ENCODE measurements around the gene KIAA1586.
"Not testable (repeated sequence)": the region's sequence is repeated elsewhere in the genome, so short reads cannot be mapped to it uniquely, and the experiment has no call there.

Gene KIAA1586

GRCh38 chr6:57044061-57044460 lies 2.4 kb upstream of the KIAA1586 start:
- DNase-seq (ENCODE audit: low read depth in 2 of 2, low spot score in 1 of 2) = not testable (repeated sequence)

GRCh38 chr6:57044568-57044967 lies 1.9 kb upstream of the KIAA1586 start:
- DNase-seq (ENCODE audit: low read depth in 2 of 2, low spot score in 1 of 2) = no peak

DNA sequence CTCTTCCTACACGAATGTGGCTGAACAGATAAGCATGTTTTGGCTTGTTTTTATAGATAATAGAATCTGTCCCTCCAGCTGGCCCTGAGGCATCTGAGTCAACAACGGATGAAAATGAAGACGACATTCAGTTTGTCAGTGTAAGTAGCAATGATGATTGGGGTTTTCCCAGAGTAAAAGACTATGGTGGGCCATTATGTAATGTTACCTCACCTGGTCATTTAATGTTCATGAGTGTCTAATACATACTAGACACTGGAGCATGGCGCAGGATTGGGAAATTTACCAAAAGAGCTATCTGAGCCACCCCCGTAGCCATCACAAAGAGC lies 728 bp downstream of the KIAA1586 start:
- not testable (repeated sequence) for DNase-seq (ENCODE audit: low read depth in 2 of 2, low spot score in 1 of 2)

DNA sequence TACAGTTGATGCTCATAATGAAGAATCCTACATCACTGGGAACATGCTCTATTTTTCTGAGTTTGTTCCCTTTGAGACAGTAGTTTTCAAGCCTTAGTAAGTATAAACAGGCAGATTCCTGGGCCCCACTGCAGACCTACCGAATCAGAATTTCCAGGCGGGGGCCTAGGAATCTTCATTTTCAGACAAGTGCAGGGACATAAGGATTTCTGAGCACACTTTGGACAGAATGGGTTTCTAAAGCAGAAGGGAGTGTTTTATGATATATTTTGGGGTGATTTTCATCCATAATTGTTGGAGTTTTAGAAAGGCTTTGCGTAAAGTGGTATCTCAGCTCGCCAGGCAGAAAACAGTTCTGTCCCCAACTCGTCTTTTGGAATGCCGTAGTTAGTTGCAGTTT lies 1.4 kb downstream of the KIAA1586 start:
- not testable (repeated sequence) for DNase-seq (ENCODE audit: low read depth in 2 of 2, low spot score in 1 of 2)

DNA sequence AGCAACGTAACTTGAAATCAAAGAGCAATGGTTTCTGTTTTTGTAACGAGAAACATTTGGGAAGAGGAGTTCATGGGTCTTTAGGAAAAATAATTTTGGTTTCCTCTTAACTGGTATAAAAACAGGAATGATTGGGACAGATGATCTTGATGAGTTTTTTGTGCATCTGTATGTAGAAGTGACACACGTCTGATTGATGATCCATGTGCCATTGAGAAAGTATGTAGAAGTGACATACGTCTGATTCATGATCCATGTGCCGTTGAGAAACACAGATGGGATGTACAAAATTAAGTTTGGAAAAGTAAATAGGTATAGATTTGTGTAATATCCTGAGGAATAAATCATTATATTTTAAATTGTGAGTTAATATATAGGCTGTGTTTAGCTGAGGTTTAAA lies 2.1 kb downstream of the KIAA1586 start:
- no peak for DNase-seq (ENCODE audit: low read depth in 2 of 2, low spot score in 1 of 2)

GRCh38 chr6:57063847-57064246 lies 17.4 kb downstream of the KIAA1586 start:
- DNase-seq (ENCODE audit: low read depth in 2 of 2, low spot score in 1 of 2) = no peak

DNA sequence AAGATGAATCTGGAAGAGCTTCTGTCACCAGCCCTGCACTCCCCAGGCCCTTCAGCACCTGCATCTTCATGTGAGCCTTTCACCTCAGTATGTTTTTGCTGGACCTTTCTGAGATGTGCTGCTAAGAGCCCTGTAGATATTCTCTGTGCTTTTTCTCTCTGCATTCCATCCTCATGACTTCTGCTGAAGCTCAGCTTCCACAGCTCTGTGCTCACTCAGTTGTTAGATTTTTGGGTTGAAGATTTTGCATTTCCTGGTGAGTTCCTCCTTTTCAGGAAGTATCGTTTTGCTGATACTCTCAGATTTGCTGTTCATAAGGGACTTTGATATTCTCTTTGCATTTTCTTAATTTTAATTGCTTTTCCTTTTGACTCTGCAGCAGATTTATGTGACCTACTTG lies 18.3 kb downstream of the KIAA1586 start:
- DNase-seq (ENCODE audit: low read depth in 2 of 2, low spot score in 1 of 2) = no peak

DNA sequence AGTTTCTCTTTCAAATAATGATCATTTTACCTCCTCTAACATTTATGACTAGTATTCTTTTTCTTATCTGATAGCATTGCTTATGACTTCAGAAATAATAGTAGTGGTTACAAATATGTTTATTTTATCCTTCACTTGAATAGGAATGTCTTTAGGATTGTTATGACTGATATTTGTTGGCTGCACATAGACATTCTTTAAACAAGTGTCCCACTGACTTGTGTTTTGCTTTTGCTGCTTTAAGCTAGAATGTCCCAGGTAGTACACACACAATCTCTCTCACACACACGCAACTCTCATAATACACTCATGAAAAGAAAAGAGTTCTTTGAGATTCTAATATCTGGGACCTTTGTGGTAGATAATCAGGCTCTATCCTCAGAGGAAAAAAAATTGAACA lies 21.6 kb downstream of the KIAA1586 start:
- DNase-seq (ENCODE audit: low read depth in 2 of 2, low spot score in 1 of 2) = no peak

DNA sequence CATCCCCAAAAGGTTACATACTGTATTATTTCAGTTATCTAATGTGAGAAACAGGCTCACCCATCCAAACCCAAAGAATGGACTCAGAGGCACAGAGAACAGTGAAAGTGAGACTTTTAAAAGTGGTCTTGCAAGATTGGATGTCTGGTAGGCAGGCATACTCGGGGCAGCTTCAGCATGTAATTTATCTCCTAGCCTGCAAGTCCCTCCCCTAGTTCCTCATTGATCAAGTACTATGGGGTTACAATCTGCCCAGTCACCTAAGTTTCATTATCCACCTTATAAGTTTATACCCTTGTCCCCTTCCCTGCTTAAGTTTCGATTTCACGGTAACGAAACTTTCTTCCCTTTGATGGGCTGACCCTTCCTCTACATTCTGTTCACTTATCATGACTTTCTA lies 22.7 kb downstream of the KIAA1586 start:
- DNase-seq (ENCODE audit: low read depth in 2 of 2, low spot score in 1 of 2) = no peak

GRCh38 chr6:57069920-57070331 lies 23.4 kb downstream of the KIAA1586 start:
- no peak for DNase-seq (ENCODE audit: low read depth in 2 of 2, low spot score in 1 of 2)

DNA sequence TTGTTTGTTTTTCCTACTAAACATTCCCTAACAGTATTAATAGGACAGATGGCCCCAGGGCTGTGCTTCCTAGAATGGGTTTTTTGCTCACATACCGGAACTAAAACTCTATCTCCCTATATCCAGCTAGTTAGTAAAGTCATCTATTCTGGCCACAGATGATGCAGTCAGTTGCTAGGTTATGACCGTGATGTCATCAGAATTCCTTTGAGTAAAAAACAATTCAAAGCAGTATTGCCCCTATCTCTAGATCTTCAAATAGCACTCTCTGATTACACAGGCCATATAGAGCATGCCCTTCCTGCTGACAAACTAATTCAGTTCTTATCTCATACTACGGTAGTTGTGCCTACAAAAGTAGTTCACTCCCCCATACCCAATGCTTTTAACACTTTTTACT lies 25.6 kb downstream of the KIAA1586 start:
- no peak for DNase-seq (ENCODE audit: low read depth in 2 of 2, low spot score in 1 of 2)

DNA sequence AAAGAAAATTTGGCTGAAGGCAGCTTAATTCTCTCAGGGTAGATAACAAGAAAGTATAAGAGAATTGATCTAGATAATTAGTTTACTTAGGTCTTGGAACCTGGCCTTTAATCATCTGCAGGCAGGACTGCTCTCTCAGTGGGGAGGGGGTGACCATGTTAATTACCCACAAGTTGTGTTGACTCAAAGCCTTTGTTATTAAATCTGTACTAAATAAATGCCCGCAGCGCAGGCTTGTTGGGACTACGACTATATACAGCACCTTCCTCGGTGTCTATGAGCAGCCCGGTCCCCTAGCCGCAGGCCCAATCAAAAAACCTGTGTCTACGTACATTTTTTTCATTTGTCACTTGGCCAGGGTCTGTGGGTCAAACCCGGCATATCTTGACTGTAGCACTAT lies 27.9 kb downstream of the KIAA1586 start:
- no peak for DNase-seq (ENCODE audit: low read depth in 2 of 2, low spot score in 1 of 2)

DNA sequence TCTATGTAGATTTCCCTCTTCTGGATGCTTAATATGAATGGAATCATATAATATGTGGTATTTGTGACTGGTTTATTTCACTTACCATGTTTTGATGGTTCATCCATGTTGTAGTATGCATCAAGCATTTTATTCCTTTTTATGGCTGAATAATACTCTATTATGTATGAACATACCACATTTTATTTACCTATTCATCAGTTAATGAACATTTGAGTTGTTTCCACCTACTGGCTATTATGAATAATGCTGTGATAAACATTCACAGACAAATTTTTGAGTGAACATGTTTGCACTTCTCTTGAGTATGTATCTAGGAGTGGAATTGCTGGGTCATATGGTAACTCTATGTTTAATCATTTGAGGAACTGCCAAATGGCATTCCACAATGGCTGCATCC lies 28.6 kb downstream of the KIAA1586 start:
- DNase-seq (ENCODE audit: low read depth in 2 of 2, low spot score in 1 of 2) = no peak

GRCh38 chr6:57078531-57079207 lies 32.2 kb downstream of the KIAA1586 start:
- DNase-seq (ENCODE audit: low read depth in 2 of 2, low spot score in 1 of 2) = no peak

DNA sequence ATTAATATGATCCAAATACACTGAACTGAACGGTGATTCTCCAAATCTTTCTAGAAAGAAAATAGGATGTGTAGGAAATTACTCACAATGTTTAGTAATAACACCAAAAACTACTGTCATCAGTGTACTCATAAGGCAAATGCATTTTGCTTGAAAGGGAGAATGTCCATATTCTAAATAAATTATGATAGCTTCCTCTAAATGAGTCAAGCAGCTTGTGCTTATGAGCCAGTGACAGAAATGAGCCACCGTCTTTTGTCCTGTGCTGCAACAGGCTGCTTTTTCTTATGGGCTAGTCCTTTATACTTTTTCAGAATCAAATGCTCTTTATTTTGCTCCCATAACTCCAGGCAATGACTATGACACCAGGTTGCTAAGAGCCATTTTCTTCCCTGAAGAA lies 39.0 kb downstream of the KIAA1586 start:
- no peak for DNase-seq (ENCODE audit: low read depth in 2 of 2, low spot score in 1 of 2)

DNA sequence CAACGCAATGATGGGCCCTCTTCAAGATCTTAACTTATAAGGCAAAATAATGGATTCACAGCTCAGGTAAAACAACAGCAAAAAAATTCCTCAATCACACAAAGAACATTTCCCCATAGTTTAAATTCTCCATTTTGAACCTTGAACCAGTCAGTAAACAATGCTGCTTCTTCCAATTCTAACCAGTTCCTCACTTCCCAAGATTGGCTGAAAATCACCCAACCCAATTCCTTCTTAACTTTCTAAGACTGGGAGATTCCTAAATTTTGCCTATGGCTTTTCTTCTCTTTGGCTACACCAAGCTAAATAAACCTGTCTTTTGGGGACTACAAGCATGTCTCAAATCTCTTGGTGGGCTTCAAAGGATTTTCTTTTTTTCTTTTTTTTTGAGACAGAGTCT lies 40.4 kb downstream of the KIAA1586 start:
- no peak for DNase-seq (ENCODE audit: low read depth in 2 of 2, low spot score in 1 of 2)

GRCh38 chr6:57087916-57088315 lies 41.4 kb downstream of the KIAA1586 start:
- no peak for DNase-seq (ENCODE audit: low read depth in 2 of 2, low spot score in 1 of 2)

DNA sequence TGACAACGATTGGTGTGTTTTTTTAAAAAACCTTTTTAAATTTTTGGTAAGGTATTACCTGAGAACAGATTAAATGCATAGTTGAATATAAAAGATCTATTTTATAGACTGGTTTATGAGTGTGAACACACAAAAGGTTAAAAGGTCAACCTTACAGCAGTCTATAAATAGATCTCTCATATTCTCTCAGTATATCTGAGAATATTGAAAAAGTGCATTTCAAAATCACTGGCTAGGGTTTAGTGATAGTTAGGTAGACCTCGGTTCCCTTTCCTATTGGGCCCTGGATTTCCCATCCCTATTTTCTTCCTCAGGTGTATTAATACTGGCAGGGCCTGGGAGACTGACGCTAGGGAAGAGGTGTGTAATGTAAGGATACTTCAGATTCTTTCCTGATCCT lies 42.8 kb downstream of the KIAA1586 start:
- no peak for DNase-seq (ENCODE audit: low read depth in 2 of 2, low spot score in 1 of 2)

DNA sequence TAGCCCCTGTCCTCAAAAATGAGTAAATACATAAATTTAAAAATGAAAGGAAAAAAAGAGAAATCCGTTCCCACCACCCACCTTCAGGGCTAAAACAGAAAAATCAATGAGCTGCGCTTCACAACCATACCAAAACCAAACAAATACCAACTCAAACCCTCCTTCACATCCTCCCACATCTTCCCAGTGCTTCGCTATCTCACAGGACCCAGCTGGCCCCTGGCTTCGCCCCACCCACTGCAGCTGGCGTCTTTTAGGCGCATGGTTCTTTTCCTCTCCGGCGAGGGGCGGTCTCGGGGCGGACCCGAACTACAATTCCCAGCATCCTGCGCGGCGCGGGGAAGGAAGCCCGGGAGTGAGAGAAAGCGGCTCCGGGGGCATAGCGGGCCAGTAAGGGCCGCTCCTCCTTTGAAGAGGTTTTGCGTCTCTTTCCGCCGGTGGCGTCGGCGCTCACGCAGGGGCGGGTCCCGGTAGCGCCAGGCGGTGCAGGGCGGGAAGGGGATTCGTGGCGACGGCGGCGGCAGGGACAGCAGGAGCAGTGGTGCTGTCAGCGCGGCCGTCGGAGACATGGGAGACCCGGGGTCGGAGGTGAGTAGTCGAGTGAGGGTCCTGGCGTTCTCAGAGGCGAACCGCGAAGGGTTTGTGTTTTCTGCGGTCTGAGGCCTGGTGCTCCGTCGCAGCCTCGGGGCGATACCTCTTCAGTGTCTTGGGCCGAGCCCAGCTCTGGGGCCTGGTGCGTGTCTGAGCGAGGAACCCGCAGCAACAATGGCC lies 43.4 kb downstream of the KIAA1586 start, which contains the start of gene ZNF451:
TSS of gene ZNF451 (plus strand) at position 502 of the 771 bp plus-strand sequence. CDS start at position 568, 66 bp downstream.
- peak; percentile 92 to 93 for DNase-seq (ENCODE audit: low read depth in 2 of 2, low spot score in 1 of 2)

GRCh38 chr6:57090458-57091067 lies 44.1 kb downstream of the KIAA1586 start:
- DNase-seq (ENCODE audit: low read depth in 2 of 2, low spot score in 1 of 2) = not testable (repeated sequence)

GRCh38 chr6:57091375-57091774 lies 44.9 kb downstream of the KIAA1586 start:
- not testable (repeated sequence) for DNase-seq (ENCODE audit: low read depth in 2 of 2, low spot score in 1 of 2)

DNA sequence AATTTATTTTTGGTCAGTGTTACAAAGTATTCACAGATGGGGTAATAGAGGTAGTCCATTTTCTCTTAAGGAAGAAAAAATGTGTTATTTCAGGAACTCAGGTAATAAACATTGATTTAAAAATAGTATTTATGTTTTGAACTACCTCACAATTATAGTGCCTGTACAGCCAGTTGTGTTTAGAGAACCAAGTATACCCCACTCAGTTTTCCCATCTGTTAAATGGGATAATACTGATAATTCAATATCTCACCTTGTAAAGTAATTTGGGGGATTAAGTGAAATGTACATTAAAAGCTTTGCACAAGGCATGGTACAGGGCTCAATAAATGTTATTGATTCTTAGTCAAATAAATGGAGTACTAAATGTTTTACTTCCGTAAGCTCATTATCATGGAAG lies 48.2 kb downstream of the KIAA1586 start:
- no peak for DNase-seq (ENCODE audit: low read depth in 2 of 2, low spot score in 1 of 2)
